Measurements from ENCODE around the gene OVCA2.

OVCA2 gene

DNA sequence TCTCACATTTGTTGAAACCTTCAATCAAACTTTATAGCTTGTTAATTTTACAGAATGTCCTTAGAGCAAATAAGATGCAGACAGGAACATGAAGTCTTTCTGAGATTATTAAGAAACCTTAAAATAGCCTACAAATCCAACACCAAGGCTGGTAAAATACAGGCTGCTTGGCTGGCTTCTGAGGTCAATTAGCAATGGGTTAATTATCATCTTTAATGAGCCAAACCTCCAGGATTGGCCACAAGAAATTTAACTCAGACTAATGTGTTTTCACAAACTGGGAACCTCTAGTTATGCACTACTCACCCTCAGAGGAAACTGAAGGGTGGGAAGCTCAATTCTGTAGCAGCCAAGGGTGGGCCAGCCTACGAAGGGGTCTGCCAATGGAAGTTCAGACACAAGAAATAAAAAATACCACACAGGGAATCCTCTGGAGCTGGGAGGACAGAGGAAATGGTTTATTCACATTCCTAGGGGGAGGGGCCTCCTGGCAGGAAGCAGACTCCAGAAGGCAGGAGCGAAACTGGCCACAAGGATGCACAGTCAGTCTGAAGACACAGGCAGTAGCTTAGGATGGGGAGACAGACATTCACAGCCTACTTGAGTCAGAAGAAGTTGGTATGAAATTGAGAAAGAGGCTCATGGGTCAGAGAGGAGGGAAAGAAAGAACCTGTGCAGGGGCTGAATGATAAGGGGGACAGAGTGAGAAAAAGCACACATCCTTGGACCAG is 49.1 kb downstream of the OVCA2 start:
- DNase-seq, result no peak

DNA sequence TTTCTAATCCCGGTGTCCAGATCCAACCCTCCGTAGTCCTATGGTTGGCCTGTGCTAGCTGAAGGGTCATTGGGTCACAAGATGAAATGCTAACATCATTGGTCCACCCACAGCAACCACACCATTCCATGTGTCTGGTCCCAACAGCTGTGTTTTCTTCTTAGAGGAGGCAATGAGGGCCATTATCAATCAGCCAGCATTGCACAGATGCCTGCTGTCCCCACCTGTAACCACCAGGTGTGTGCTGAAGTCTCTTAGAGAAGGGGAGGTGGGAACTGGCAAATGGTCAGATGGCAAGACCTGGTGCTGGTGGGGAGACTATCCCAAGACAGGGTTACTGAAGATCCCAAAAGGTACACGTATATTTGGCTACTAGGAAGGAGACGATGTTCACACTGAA is 50.4 kb downstream of the OVCA2 start:
- DNase-seq, result no peak
